BLaER1 (cell line): ENCODE data around the gene CASTOR1.

Experiments used
- H3K27ac ChIP-seq: shearing (Covaris generic); formaldehyde crosslinking; 2 replicates; pipeline ENCODE4 v1.8.1; 2022
- H3K27me3 ChIP-seq: shearing (Covaris generic); formaldehyde crosslinking; 2 replicates; pipeline ENCODE4 v1.8.1; 2022
- H3K36me3 ChIP-seq: shearing (Covaris generic); formaldehyde crosslinking; 2 replicates; pipeline ENCODE4 v1.8.1; 2022
- H3K4me1 ChIP-seq: shearing (Covaris generic); formaldehyde crosslinking; 2 replicates; pipeline ENCODE4 v1.8.1; 2022
- H3K4me2 ChIP-seq: shearing (Covaris generic); formaldehyde crosslinking; 2 replicates; pipeline ENCODE4 v1.8.1; 2022
- H3K4me3 ChIP-seq: shearing (Covaris generic); formaldehyde crosslinking; 2 replicates; pipeline ENCODE4 v1.8.1; 2022
- H3K9ac ChIP-seq: shearing (Covaris generic); formaldehyde crosslinking; 2 replicates; pipeline ENCODE4 v1.8.1; 2022
- H3K9me3 ChIP-seq: shearing (Covaris generic); formaldehyde crosslinking; 2 replicates; pipeline ENCODE4 v1.8.1; 2022
- H4K20me1 ChIP-seq: shearing (Covaris generic); formaldehyde crosslinking; 2 replicates; pipeline ENCODE4 v1.8.1; 2022
- Cebpa-rat ChIP-seq: shearing (Covaris generic); IDR thresholded peaks from 2 replicates; pipeline ENCODE4 v1.8.1; 2022

CASTOR1 gene

DNA sequence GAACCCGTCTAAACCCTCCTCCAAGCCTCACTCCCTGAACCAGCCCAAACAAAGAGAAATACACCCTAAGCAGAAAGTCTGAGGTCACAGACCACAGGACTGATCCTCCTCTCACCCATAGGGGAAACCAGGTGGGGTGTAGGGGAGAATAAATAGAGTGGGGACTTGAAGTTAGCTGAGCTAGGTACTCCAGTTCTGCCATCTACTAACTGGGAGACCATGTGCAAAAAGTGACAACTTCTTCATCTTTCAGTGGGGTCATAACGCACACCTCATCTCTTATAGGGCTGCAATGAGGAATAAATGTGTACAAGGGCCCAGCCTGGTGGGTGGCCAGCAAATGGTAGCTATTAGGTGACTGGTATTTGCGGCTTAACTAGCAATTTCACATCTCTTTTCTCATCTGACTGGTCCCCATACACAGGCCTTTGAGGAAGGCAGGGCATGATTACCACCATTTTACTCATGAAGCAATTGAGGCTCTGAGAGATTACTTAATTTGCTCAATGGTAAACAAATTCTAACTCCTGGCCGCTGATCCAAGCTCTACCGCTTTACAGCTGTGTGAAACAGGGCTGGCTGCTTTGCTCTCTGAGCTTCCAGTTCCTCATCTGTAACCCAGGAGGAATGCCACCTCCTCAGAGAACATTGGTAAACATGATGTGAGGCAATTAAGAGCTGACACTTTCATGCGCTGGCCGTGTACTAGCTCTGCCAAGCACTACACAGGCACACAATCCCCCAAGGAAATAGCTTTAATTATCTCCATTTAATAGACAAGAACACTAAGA is 20.8 kb upstream of the CASTOR1 start:
- peaks cover 91% of the 10 kb centered on the region for H3K4me1 ChIP-seq
- H3K4me2 ChIP-seq = peak overlapping the region; percentile 95
- no peak for TF ChIP-seq Cebpa-rat
- no peaks in the 10 kb centered on the region for H3K27me3 ChIP-seq
- H3K27ac ChIP-seq = peak overlapping the region; percentile 93
- H3K36me3 ChIP-seq = peaks cover 5% of the 10 kb centered on the region; the same call in 1 of the 2 replicates
- H4K20me1 ChIP-seq = no peaks in the 10 kb centered on the region
- no peak overlapping the region for H3K4me3 ChIP-seq
- H3K9me3 ChIP-seq = no peaks in the 10 kb centered on the region
- peak overlapping the region; percentile 53 for H3K9ac ChIP-seq

DNA sequence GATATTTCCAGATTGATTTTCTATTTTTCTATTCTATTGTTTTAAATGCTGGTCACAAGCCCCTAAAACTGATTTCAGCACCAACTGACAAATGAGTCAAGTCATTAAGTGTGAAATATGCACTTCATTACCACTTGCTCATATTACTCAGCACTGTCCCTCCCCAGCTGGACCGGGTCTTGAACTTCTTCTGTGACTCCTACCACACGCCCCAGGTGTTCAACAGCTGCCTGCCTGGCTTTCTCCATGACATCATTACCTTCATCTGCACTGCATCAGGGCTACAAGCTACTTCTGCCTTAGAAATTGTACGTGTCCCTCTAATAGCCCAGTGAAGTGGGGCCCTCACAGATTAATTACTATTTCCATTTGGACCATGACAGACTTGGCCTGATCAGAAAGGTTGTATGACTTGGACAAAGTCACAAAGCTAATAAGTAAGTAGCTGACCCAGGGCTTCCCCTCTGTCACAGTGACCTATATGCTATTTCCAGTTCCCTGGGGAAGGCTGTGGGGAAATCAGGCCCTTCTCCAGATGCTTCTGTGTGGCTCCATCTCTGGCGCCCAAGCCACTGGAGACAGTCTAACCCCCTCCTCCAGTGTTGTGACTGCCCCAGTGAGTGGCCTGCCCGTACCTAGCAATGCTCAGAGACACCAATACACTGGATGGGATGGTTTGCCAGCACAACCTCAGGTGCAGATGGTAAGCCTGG is 19.4 kb upstream of the CASTOR1 start:
- Histone ChIP-seq H3K36me3 (no peaks in the 10 kb centered on the region), H4K20me1 (no peaks in the 10 kb centered on the region), H3K9ac (no peak overlapping the region; the same call in 1 of the 2 replicates), H3K27ac (peak overlapping the region; percentile 93), H3K27me3 (no peaks in the 10 kb centered on the region), H3K4me2 (peak overlapping the region; percentile 95), H3K9me3 (no peaks in the 10 kb centered on the region), H3K4me1 (peaks cover 94% of the 10 kb centered on the region), H3K4me3 (no peak overlapping the region)
- no peak for TF ChIP-seq Cebpa-rat

DNA sequence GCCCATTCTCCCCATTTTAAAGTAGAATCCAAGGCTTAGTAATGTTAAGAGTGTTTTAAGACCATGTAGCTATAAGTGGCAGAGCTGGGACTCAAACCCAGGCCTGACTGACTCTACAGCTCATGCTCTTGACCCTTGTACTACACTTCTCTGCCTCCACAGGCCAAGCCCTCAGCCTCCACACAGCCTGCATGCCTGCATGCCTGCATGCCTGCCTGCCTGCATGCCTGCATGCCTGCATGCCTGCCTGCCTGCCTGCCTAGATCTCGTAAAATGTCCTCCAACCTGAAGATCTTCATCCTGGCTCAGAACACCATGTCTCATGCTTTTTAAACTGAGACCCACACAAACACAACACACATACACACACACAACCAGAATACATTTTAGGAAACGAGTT is 18.8 kb upstream of the CASTOR1 start:
- Histone ChIP-seq H4K20me1 (no peaks in the 10 kb centered on the region), H3K4me1 (peaks cover 98% of the 10 kb centered on the region), H3K4me2 (peak overlapping the region; percentile 95), H3K9me3 (no peaks in the 10 kb centered on the region), H3K4me3 (no peak overlapping the region), H3K36me3 (no peaks in the 10 kb centered on the region), H3K27me3 (no peaks in the 10 kb centered on the region), H3K9ac (peak overlapping the region; percentile 19; the same call in 1 of the 2 replicates), H3K27ac (peak overlapping the region; percentile 93)
- no peak for TF ChIP-seq Cebpa-rat

DNA sequence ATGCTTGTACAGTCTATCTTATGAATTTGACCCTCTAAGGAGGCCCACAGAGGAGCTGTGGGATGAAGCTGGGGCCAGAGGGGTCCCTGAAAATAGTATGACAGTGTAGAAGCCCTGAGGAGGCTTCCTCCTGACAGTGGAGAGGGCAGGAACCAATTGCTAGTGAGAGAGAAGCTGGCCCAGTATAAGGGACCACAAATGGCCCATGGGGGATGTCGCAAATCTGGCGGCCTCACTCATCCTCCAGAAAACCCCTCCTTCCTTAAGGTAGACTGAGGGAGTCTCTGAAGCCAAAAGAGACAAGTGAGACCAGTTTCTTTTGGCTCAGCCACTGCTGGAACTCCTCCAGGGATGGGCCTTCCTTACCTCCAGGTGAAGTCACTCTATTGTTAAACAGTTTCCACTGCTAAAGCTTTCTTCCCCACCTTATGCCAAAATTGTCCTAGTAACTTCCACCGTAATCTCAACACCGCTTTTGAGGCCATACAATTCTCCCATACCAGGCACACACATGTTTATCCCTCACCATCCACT is 17.8 kb upstream of the CASTOR1 start:
- no peak for TF ChIP-seq Cebpa-rat
- H3K9ac ChIP-seq = peak overlapping the region; percentile 82

DNA sequence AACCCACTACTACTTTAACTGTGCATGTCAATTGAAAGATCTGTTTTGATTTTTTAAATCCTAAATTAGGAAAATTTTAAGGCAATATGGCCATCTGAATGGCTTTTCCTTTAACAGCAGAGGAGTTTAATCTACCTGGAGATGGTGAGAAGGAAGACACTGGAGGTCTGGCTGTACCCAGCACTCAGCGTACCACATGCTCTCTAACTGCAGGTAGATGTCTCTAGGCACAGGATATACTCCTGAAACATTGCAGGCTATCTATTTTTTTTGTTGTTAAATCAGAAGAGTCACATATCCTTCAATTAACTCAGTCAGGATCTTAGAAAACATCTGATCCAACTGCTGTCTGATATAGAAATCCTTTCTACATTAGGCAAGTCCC is 17.3 kb upstream of the CASTOR1 start:
- peak overlapping the region; percentile 82 for H3K9ac ChIP-seq
- H3K4me1 ChIP-seq = peaks cover 98% of the 10 kb centered on the region
- TF ChIP-seq Cebpa-rat = no peak
- H3K27me3 ChIP-seq = no peaks in the 10 kb centered on the region
- H4K20me1 ChIP-seq = no peaks in the 10 kb centered on the region
- H3K36me3 ChIP-seq = no peaks in the 10 kb centered on the region
- peak overlapping the region; percentile 95 for H3K4me2 ChIP-seq
- H3K27ac ChIP-seq = peak overlapping the region; percentile 93
- H3K9me3 ChIP-seq = no peaks in the 10 kb centered on the region
- H3K4me3 ChIP-seq = peak overlapping the region; percentile 61

More for the DNA sequence above, 17.8 kb upstream of the CASTOR1 start:
- no peaks in the 10 kb centered on the region for H3K27me3 ChIP-seq
- H3K27ac ChIP-seq = peak overlapping the region; percentile 93
- H3K36me3 ChIP-seq = no peaks in the 10 kb centered on the region
- H3K9me3 ChIP-seq = no peaks in the 10 kb centered on the region
- peak overlapping the region; percentile 95 for H3K4me2 ChIP-seq
- H3K4me3 ChIP-seq = peak overlapping the region; percentile 61
- H3K4me1 ChIP-seq = peaks cover 98% of the 10 kb centered on the region
- H4K20me1 ChIP-seq = no peaks in the 10 kb centered on the region

DNA sequence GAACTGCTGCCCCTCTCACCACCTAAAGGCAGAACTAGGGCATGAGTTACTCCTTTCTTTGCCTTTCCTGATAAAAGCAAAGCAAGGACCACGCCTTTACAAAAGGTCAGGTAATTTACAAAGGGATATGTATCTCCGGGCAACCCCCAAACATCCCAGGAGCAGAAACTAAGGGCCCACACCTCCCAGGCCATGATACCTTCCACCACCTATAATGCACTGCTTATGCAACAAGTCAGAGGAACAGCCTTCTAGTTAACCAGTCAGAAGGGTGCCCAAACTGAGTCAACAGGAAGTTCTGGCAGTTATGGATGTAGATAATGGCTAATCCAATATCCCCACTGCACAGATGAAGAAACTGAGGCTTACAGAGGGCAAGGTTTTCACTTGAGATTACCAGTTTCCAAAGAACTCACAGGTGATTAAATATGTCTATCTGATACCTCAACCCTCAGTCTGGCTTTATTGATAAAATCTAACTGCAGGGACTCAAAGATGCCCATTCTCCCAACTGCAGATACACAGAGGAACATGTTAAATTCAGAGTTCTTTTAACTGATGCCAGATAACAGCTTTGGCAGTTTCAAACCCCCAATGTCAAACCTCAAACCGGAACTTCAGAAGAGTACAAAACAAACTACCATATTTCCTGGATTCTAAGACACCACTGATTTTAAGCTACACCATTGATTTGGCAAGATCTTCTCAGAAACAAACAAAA is 16.8 kb upstream of the CASTOR1 start:
- H3K27ac ChIP-seq = peak overlapping the region; percentile 93
- peaks cover 98% of the 10 kb centered on the region for H3K4me1 ChIP-seq
- peak overlapping the region; percentile 95 for H3K4me2 ChIP-seq
- peak overlapping the region; percentile 61 for H3K4me3 ChIP-seq
- no peak for TF ChIP-seq Cebpa-rat
- H3K9ac ChIP-seq = peak overlapping the region; percentile 82
- H4K20me1 ChIP-seq = no peaks in the 10 kb centered on the region
- H3K27me3 ChIP-seq = no peaks in the 10 kb centered on the region
- H3K9me3 ChIP-seq = no peaks in the 10 kb centered on the region
- 0 out of 2 replicates have a peak, but pooled peaks cover under 1% of the 10 kb centered on the region for H3K36me3 ChIP-seq

DNA sequence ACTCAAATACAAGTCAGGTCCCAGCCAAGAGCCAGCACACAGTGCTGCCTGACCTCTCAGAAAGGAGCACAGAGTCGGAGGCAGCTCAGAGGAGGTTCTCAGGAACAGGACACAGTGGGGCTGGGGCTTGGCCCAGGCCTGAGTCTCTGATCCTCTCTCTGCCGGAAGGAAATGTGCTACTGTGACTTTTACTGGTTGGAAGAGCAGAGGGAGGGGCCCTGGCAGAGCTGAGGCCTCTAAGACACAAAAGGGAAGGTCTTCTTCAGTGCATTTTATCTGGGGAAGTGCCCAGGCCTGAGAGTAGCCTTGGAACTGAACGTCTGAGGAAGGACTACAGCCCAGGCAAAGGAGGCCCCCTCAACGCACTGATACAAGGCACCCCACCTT is 16.2 kb upstream of the CASTOR1 start:
- Histone ChIP-seq H3K36me3 (peaks cover 6% of the 10 kb centered on the region; the same call in 1 of the 2 replicates), H3K27me3 (no peaks in the 10 kb centered on the region), H4K20me1 (no peaks in the 10 kb centered on the region), H3K9ac (peak overlapping the region; percentile 82), H3K4me1 (peaks cover 98% of the 10 kb centered on the region), H3K4me3 (peak overlapping the region; percentile 61), H3K27ac (peak overlapping the region; percentile 93), H3K9me3 (no peaks in the 10 kb centered on the region), H3K4me2 (peak overlapping the region; percentile 95)
- no peak for TF ChIP-seq Cebpa-rat

DNA sequence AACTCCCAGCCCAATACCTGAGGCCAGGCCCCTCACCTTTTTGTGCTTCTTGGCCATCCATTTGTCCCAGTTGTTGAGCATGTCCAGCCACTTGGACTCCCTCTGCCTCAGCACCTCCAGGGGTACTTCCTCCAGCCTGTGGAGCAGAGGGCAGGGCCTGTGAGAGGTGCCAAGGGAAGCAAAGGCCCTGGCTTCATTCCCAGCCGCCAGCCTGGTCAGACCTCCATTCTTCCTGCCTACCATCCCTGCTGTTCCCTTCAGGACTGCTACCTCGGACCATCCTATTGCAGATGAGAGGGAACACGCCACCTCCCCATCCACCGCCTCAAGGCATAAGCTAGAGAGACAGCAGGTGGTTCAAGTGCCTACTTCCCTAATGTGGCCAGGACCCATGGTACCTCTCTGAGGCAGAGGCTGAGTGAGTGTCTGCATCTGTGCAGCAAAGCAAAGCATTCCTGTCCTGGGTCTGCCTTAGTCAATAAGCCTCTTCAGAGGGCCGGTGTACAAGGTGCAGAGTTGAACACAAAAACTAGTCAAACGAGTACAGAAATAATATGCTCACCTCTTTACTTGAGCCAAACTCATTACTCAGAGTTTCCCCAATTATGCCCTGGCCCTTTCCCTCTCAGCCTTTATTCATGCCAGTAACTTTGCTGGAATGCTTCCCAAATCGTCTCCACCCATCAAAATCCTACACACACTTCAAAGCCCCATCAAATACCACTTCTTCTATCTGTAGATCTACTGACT is 15.4 kb upstream of the CASTOR1 start:
- Histone ChIP-seq H3K4me2 (peak overlapping the region; percentile 95), H3K9me3 (no peaks in the 10 kb centered on the region), H4K20me1 (no peaks in the 10 kb centered on the region), H3K4me3 (peak overlapping the region; percentile 61), H3K9ac (peak overlapping the region; percentile 82), H3K27me3 (no peaks in the 10 kb centered on the region), H3K27ac (peak overlapping the region; percentile 93), H3K4me1 (peaks cover 97% of the 10 kb centered on the region), H3K36me3 (peaks cover 14% of the 10 kb centered on the region)
- TF ChIP-seq Cebpa-rat = no peak

DNA sequence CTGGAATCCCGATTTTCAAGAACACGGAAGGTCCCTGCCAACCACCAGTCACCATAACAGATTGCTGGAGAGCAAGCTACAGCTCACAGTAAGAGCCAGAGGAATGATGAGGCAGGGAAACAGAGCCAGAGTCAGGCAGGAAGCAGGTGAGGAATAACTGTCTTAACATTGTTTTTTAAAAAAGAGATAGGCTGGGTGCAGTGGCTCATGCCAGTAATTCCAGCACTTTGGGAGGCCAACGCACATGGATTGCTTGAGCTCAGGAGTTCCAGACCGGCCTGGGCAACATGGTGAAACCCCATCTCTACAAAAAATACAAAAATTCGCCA is 13.5 kb upstream of the CASTOR1 start:
- Histone ChIP-seq H3K4me2 (peak overlapping the region; percentile 95), H3K27ac (peak overlapping the region; percentile 93), H3K27me3 (no peaks in the 10 kb centered on the region), H4K20me1 (no peaks in the 10 kb centered on the region), H3K9me3 (no peaks in the 10 kb centered on the region), H3K4me1 (peaks cover 97% of the 10 kb centered on the region), H3K9ac (peak overlapping the region; percentile 63; the same call in 1 of the 2 replicates), H3K36me3 (peaks cover 31% of the 10 kb centered on the region), H3K4me3 (no peak overlapping the region)
- no peak for TF ChIP-seq Cebpa-rat
